H1 (cell line): Measurements from ENCODE around the gene NDUFA7. TPM values are rescaled to one million over a fixed set of nuclear protein-coding genes. Genes with fewer than 3 reads are reported as not detected.

Experiments
- CTCF ChIA-PET: fragments of 300-600 bp; sonication (Branson Sonifier 250); formaldehyde crosslinking; loops from one replicate; lab custom pipeline; 2021; ENCODE audit not compliant: partially characterized antibody; lab: Charles Lee
- POLR2A ChIA-PET: fragments of 300-600 bp; sonication (Branson Sonifier 250); formaldehyde crosslinking; loops from one replicate; lab custom pipeline; 2021; ENCODE audit warnings: inconsistent platforms; ENCODE audit not compliant: partially characterized antibody; lab: Charles Lee
- DNase-seq, 2 experiments: peaks; one replicate each; pipeline versions ENCODE4 v3.0.0 to v3.0.0-alpha.2; 2010 to 2022; ENCODE audit warnings: low spot score in 2 of 2, low read depth in 1 of 2, mixed read lengths in 1 of 2
- FAIRE-seq: peaks from 2 replicates; lab custom pipeline; 2011; peaks lifted over from hg19 to GRCh38; lab: Jason Lieb, UNC
- H2AFZ ChIP-seq: 2 replicates; pipeline ENCODE4 v1.8.1; 2012; ENCODE audit warnings: low read length, inconsistent platforms
- H2AK5ac ChIP-seq: 2 replicates; pipeline ENCODE4 v1.6.1; 2013; ENCODE audit warnings: low read depth, low read length
- H2BK120ac ChIP-seq: replicated peaks from 2 replicates; pipeline ENCODE3; 2013; ENCODE audit warnings: low read depth, low read length, inconsistent platforms
- H2BK12ac ChIP-seq: 2 replicates; pipeline ENCODE4 v1.6.1; 2013; ENCODE audit warnings: low read depth, low read length
- H2BK15ac ChIP-seq: 2 replicates; pipeline ENCODE4 v1.6.1; 2013; ENCODE audit warnings: low read length
- H2BK20ac ChIP-seq: 2 replicates; pipeline ENCODE4 v1.6.1; 2013; ENCODE audit warnings: low read length
- H2BK5ac ChIP-seq: 2 replicates; pipeline ENCODE4 v1.6.1; 2013; ENCODE audit warnings: low read depth, low read length
- H3K14ac ChIP-seq: 2 replicates; pipeline ENCODE4 v1.6.1; 2013; ENCODE audit warnings: inconsistent platforms; ENCODE audit not compliant: insufficient read length
- H3K18ac ChIP-seq: 2 replicates; pipeline ENCODE4 v1.6.1; 2013; ENCODE audit warnings: low read length; ENCODE audit errors: extremely low read depth
- H3K23ac ChIP-seq: 2 replicates; pipeline ENCODE4 v1.6.1; 2013; ENCODE audit warnings: inconsistent platforms; ENCODE audit not compliant: insufficient read length
- H3K23me2 ChIP-seq: 2 replicates; pipeline ENCODE4 v1.6.1; 2013; ENCODE audit warnings: low read depth, low read length
- H3K27ac ChIP-seq: 2 replicates; pipeline ENCODE4 v1.6.1; 2011; ENCODE audit warnings: low read depth, low read length, inconsistent platforms
- H3K27me3 ChIP-seq, 4 experiments: replicated peaks in 1 of 4; 1 replicate in 1 of 4; 2 replicates in 3 of 4; pipeline versions ENCODE4 v1.6.1 to v1.8.1; 2011 to 2013; ENCODE audit warnings: low read length in 3 of 4, mild to moderate bottlenecking in 3 of 4, inconsistent platforms in 2 of 4, mixed read lengths in 2 of 4, moderate library complexity in 1 of 4; ENCODE audit not compliant: control insufficient read depth in 3 of 4, insufficient read depth in 3 of 4; ENCODE audit errors: extremely low read depth in 1 of 4
- H3K36me3 ChIP-seq, 4 experiments: 2 replicates each; pipeline versions ENCODE4 v1.6.1 to v1.8.1; 2011 to 2013; ENCODE audit warnings: mild to moderate bottlenecking in 4 of 4, low read length in 3 of 4, moderate library complexity in 2 of 4, control low read depth in 1 of 4, inconsistent platforms in 1 of 4; ENCODE audit not compliant: insufficient read depth in 4 of 4, control insufficient read depth in 2 of 4
- H3K4ac ChIP-seq: replicated peaks from 2 replicates; pipeline ENCODE3; 2013; ENCODE audit warnings: low read length, low read depth, mixed read lengths, inconsistent platforms; ENCODE audit not compliant: insufficient read length
- H3K4me1 ChIP-seq, 4 experiments: replicated peaks in 1 of 4; 1 replicate in 1 of 4; 2 replicates in 3 of 4; pipeline versions ENCODE4 v1.6.1 to v1.8.1; 2011 to 2013; ENCODE audit warnings: low read length in 3 of 4, inconsistent platforms in 2 of 4, mixed read lengths in 1 of 4; ENCODE audit not compliant: insufficient read depth in 4 of 4, control insufficient read depth in 3 of 4
- H3K4me2 ChIP-seq, 2 experiments: 2 replicates each; pipeline versions ENCODE4 v1.6.1 to v1.8.1; 2011 to 2013; ENCODE audit warnings: low read depth in 2 of 2, low read length in 2 of 2, control low read depth in 1 of 2, inconsistent platforms in 1 of 2, mild to moderate bottlenecking in 1 of 2; ENCODE audit not compliant: insufficient read depth in 1 of 2
- H3K4me3 ChIP-seq, 4 experiments: fragments of 200-600, 300-600 bp in 1 of 4; sonication (generic), shearing (Covaris generic), sonication (Bioruptor Twin) in 1 of 4; 2 replicates each; pipeline versions ENCODE4 v1.5.1 to v1.8.1; 2011 to 2016; ENCODE audit warnings: low read length in 4 of 4, low read depth in 3 of 4, control low read depth in 2 of 4, inconsistent platforms in 2 of 4, mild to moderate bottlenecking in 2 of 4, mixed read lengths in 1 of 4, moderate library complexity in 1 of 4; ENCODE audit not compliant: insufficient read depth in 2 of 4; ENCODE audit errors: extremely low read depth in 1 of 4
- H3K56ac ChIP-seq: replicated peaks from 2 replicates; pipeline ENCODE3; 2013; ENCODE audit warnings: low read depth, mild to moderate bottlenecking, mixed read lengths, low read length, inconsistent platforms; ENCODE audit not compliant: insufficient read length
- H3K79me1 ChIP-seq: 2 replicates; pipeline ENCODE4 v1.6.1; 2013; ENCODE audit warnings: low read depth, low read length, control low read depth
- H3K79me2 ChIP-seq, 2 experiments: 2 replicates each; pipeline versions ENCODE4 v1.6.1 to v1.8.1; 2012 to 2013; ENCODE audit warnings: low read length in 2 of 2, mild to moderate bottlenecking in 2 of 2, inconsistent platforms in 1 of 2; ENCODE audit not compliant: insufficient read depth in 2 of 2, control insufficient read depth in 1 of 2
- H3K9ac ChIP-seq, 4 experiments: replicated peaks in 1 of 4; 1 replicate in 1 of 4; 2 replicates in 3 of 4; pipeline versions ENCODE4 v1.6.1 to v1.8.1; 2011 to 2013; ENCODE audit warnings: low read depth in 3 of 4, low read length in 3 of 4, control low read depth in 2 of 4, mild to moderate bottlenecking in 2 of 4, moderate library complexity in 2 of 4, inconsistent platforms in 1 of 4; ENCODE audit errors: extremely low read depth in 1 of 4
- H3K9me3 ChIP-seq, 2 experiments: 2 replicates each; pipeline versions ENCODE4 v1.6.1 to v1.8.1; 2012 to 2013; ENCODE audit warnings: mild to moderate bottlenecking in 2 of 2, moderate library complexity in 2 of 2, control low read depth in 1 of 2, inconsistent platforms in 1 of 2, low read depth in 1 of 2, low read length in 1 of 2, mixed read lengths in 1 of 2; ENCODE audit not compliant: insufficient read depth in 2 of 2
- H4K20me1 ChIP-seq, 2 experiments: replicated peaks in 1 of 2; 2 replicates each; pipeline versions ENCODE3 to v1.8.1; 2011 to 2013; ENCODE audit warnings: inconsistent platforms in 2 of 2, low read length in 2 of 2, mild to moderate bottlenecking in 1 of 2; ENCODE audit not compliant: insufficient read depth in 2 of 2, control insufficient read depth in 1 of 2
- H4K5ac ChIP-seq: 2 replicates; pipeline ENCODE4 v1.6.1; 2013; ENCODE audit warnings: low read length, low read depth, mixed read lengths, inconsistent platforms; ENCODE audit not compliant: insufficient read length
- H4K8ac ChIP-seq: 2 replicates; pipeline ENCODE4 v1.8.0; 2013; ENCODE audit warnings: mild to moderate bottlenecking, moderate library complexity, low read length, inconsistent platforms; ENCODE audit not compliant: insufficient read depth; ENCODE audit errors: extremely low read depth
- H4K91ac ChIP-seq: replicated peaks from 2 replicates; pipeline ENCODE3; 2013; ENCODE audit warnings: low read length, mixed read lengths, inconsistent platforms; ENCODE audit not compliant: insufficient read length
- TCF12 ChIP-seq: IDR thresholded peaks from 2 replicates; pipeline ENCODE4 v1.6.1; 2011; ENCODE audit warnings: low read depth, mild to moderate bottlenecking, low read length
- whole genome bisulfite sequencing, 2 experiments: shearing (Covaris generic) in 1 of 2; methylation state at CpG; one replicate each; pipeline versions ENCODE4 v1.1.6 to v1.1.7; 2013 to 2015; ENCODE audit warnings: low lambda C conversion rate in 2 of 2, mixed read lengths in 2 of 2, inconsistent platforms in 1 of 2, low coverage in 1 of 2, missing lambda C conversion rate in 1 of 2; ENCODE audit not compliant: insufficient replicate concordance in 2 of 2, insufficient coverage in 1 of 2, insufficient read length in 1 of 2; ENCODE audit errors: extremely low coverage in 1 of 2, missing lambda C conversion rate in 1 of 2; 5-methylcytosine and 5-hydroxymethylcytosine counted together
- polyA plus RNA-seq, 7 experiments: library from polyadenylated mRNA; depleted of rRNA in 3 of 7; stranded (reverse) in 5 of 7; unstranded in 2 of 7; fragments of >200 nt in 5 of 7; fragments of 200-250 nt in 2 of 7; gene quantifications; 1 replicate in 5 of 7; 2 replicates in 1 of 7; 4 replicates in 1 of 7; pipeline versions ENCODE4 v1.2.1 to v1.2.3, GENCODE V29; 2011 to 2013; ENCODE audit warnings: missing spikeins in 2 of 7, mixed read lengths in 2 of 7
- total RNA-seq: library from RNA; stranded (reverse); fragmentation: NEBNext Ultra II Directional; extraction: Animal tissue kit (Norgen Biotek cat#: 25700); gene quantifications from 2 replicates; pipeline ENCODE4 v1.2.1, GENCODE V29; 2021

NDUFA7 gene
- total and polyA plus RNA-seq, 2 of the 8 experiments (the other 6 are each of a cell fraction or from before 2014, with no cell fraction given): 54.4 to 286 TPM

- Histone ChIP-seq H3K14ac (no peak overlapping the region), H3K79me1 (peaks cover 10% of the 10 kb centered on the region; the same call in 1 of the 2 replicates), H3K18ac (peak overlapping the region; percentile 32; the same call in 1 of the 2 replicates), H4K5ac (peak overlapping the region; percentile 48), H2AK5ac (peak overlapping the region; percentile 24; the same call in 1 of the 2 replicates), H2AFZ (peak overlapping the region; percentile 9; the same call in 1 of the 2 replicates), H2BK12ac (peak overlapping the region; percentile 90), H3K9me3 (no peaks in the 10 kb centered on the region), H3K4ac (peak overlapping the region; percentile 27), H3K56ac (peak overlapping the region; percentile 63), H2BK15ac (peak overlapping the region; percentile 46; the same call in 1 of the 2 replicates), H3K4me1 (peaks cover 0 to 17% (median 9%) of the 10 kb centered on the region in 4 experiments; a peak in 6 of 7 replicates), H3K9ac (peak overlapping the region; percentile 93 to 96 (median 95)), H4K8ac (peak overlapping the region; percentile 99), H4K20me1 (peaks cover 5 to 15% of the 10 kb centered on the region in 2 experiments), H2BK20ac (no peak overlapping the region), H3K4me3 (peak overlapping the region; percentile 90 to 98 (median 97)), H3K79me2 (peaks cover 0 to 33% of the 10 kb centered on the region in 2 experiments; a peak in 2 of 4 replicates), H3K27ac (peak overlapping the region; percentile 91), H3K27me3 (no peaks in the 10 kb centered on the region), H2BK120ac (no peak overlapping the region), H2BK5ac (peak overlapping the region; percentile 95), H3K23me2 (peaks cover 16% of the 10 kb centered on the region), H4K91ac (peak overlapping the region; percentile 75), H3K36me3 (peaks cover 15 to 26% (median 18%) of the 10 kb centered on the region in 4 experiments), H3K23ac (no peak overlapping the region), H3K4me2 (peak overlapping the region; percentile 84 to 95)
- CTCF ChIA-PET: interaction anchor here (0.6 to 5.2 kb wide), 4 partner anchors 10 to 259 kb away, joined by 3 to 32 read pairs (median 4); no protein-coding TSS in a partner anchor
- FAIRE-seq: no peak
- TF ChIP-seq TCF12: no peak
- POLR2A ChIA-PET: interaction anchor here (1.0 to 27.1 kb wide), 15 partner anchors 7 to 400 kb away, joined by 3 to 583 read pairs (median 3); partner anchors contain the start of genes CD320, NDUFA7, RAB11B and RPS28
- WGBS, 2 experiments: 13% methylated on average over 16 of the region's 16 CpGs; no CpG with 5 or more reads in 1 of the 2 experiments
- no peak for DNase-seq
Observed at GRCh38 chr19:8320564-8321066, 560 bp downstream of the NDUFA7 start.
